Naive thymus-derived CD4-positive, alpha-beta T cell (primary cell): ENCODE measurements around the gene MYO5C. TPM values are rescaled to one million over a fixed set of nuclear protein-coding genes. Genes with fewer than 3 reads are reported as not detected.

Source experiments
- ATAC-seq: fragments of 150-1000 bp; cut with Tn5 transposase; 2 replicates; pipeline ENCODE4 v1.10.0; 2021; ENCODE audit warnings: mild to moderate bottlenecking, moderate library complexity
- CTCF ChIA-PET: fragments of 350-600 bp; sonication (Branson Sonifier 250); formaldehyde crosslinking; loops from one replicate; lab custom pipeline; 2021; ENCODE audit warnings: antibody characterized with exemption; lab: Charles Lee
- POLR2A ChIA-PET: fragments of 350-600 bp; sonication (Branson Sonifier 250); formaldehyde crosslinking; loops from one replicate; lab custom pipeline; 2021; ENCODE audit warnings: antibody characterized with exemption, inconsistent platforms; lab: Charles Lee
- DNase-seq, 9 donors: peaks; one replicate each; pipeline versions ENCODE4 v3.0.0 to v3.0.0-alpha.2; 2020 to 2022; ENCODE audit warnings: mixed read lengths in 1 of 9
- H3K27ac ChIP-seq: one replicate; pipeline ENCODE4 v1.7.0; 2013; ENCODE audit warnings: mild to moderate bottlenecking, low read depth, low read length, moderate library complexity
- H3K27me3 ChIP-seq, 2 donors: one replicate each; pipeline ENCODE4 v1.7.0; 2013; ENCODE audit warnings: low read length in 2 of 2, mild to moderate bottlenecking in 2 of 2, moderate library complexity in 2 of 2; ENCODE audit not compliant: control insufficient read depth in 2 of 2, insufficient read depth in 2 of 2
- H3K36me3 ChIP-seq, 3 experiments: 1 replicate in 2 of 3; 2 replicates in 1 of 3; pipeline ENCODE4 v1.7.0; 2013; ENCODE audit warnings: low read length in 3 of 3, mild to moderate bottlenecking in 3 of 3, moderate library complexity in 1 of 3; ENCODE audit not compliant: insufficient read depth in 3 of 3, control insufficient read depth in 2 of 3
- H3K4me1 ChIP-seq, 2 donors: one replicate each; pipeline ENCODE4 v1.7.0; 2013; ENCODE audit warnings: low read length in 2 of 2, mild to moderate bottlenecking in 2 of 2, moderate library complexity in 1 of 2; ENCODE audit not compliant: control insufficient read depth in 2 of 2, insufficient read depth in 2 of 2
- H3K4me3 ChIP-seq: 2 replicates; pipeline ENCODE4 v1.7.0; 2013; ENCODE audit warnings: mild to moderate bottlenecking, low read length
- H3K9me3 ChIP-seq, 3 experiments: 1 replicate in 2 of 3; 2 replicates in 1 of 3; pipeline ENCODE4 v1.7.0; 2013; ENCODE audit warnings: low read length in 3 of 3; ENCODE audit not compliant: control insufficient read depth in 2 of 3
- H3K27ac Mint-ChIP-seq, 9 donors: one replicate each; pipeline ENCODE4 v1.8.0; 2020 to 2022; ENCODE audit warnings: mixed read lengths in 9 of 9, mild to moderate bottlenecking in 8 of 9, moderate library complexity in 5 of 9, inconsistent platforms in 2 of 9
- H3K27me3 Mint-ChIP-seq, 5 donors: one replicate each; pipeline ENCODE4 v1.8.0; 2021 to 2022; ENCODE audit warnings: mixed read lengths in 5 of 5, mild to moderate bottlenecking in 1 of 5
- H3K36me3 Mint-ChIP-seq, 5 donors: one replicate each; pipeline ENCODE4 v1.8.0; 2020 to 2022; ENCODE audit warnings: mixed read lengths in 5 of 5, mild to moderate bottlenecking in 3 of 5, inconsistent platforms in 1 of 5
- H3K4me1 Mint-ChIP-seq, 7 donors: one replicate each; pipeline ENCODE4 v1.8.0; 2020 to 2022; ENCODE audit warnings: mixed read lengths in 7 of 7, mild to moderate bottlenecking in 3 of 7, inconsistent platforms in 1 of 7
- H3K4me3 Mint-ChIP-seq, 10 donors: one replicate each; pipeline ENCODE4 v1.8.0; 2020 to 2022; ENCODE audit warnings: mild to moderate bottlenecking in 10 of 10, mixed read lengths in 10 of 10, moderate library complexity in 6 of 10, inconsistent platforms in 2 of 10
- H3K9me3 Mint-ChIP-seq, 11 donors: one replicate each; pipeline ENCODE4 v1.8.0; 2020 to 2022; ENCODE audit warnings: mixed read lengths in 11 of 11, mild to moderate bottlenecking in 4 of 11, inconsistent platforms in 1 of 11, moderate library complexity in 1 of 11
- intact Hi-C, 2 donors: fragments of 100-400 bp; cut with micrococcal nuclease; formaldehyde crosslinking; loops; one replicate each; pipeline ENCODE4 v1.15.1; 2023
- polyA plus RNA-seq, 2 donors: library from polyadenylated mRNA; unstranded; fragments of 300-500 nt; fragmentation: Illumina TruSeq; gene quantifications; one replicate each; pipeline ENCODE4 v1.2.3, GENCODE V29; 2021
- total RNA-seq, 6 experiments: library from RNA in 5 of 6; stranded (reverse) in 5 of 6; gene quantifications; 1 replicate in 5 of 6; 2 replicates in 1 of 6; pipeline ENCODE4 v1.2.3 and lab custom pipeline; 2021 to 2026

MYO5C gene
- total and polyA plus RNA-seq, 7 experiments from 2014 or later, result 0.19 to 1.3 (median 0.31) TPM; not detected in 1

GRCh38 chr15:52329150-52329549 lies 33.5 kb upstream of the MYO5C start:
- DNase-seq, result no peak
- Mint-ChIP-seq H3K27me3 (no peaks in the 10 kb centered on the region), H3K36me3 (peaks cover 3 to 45% (median 20%) of the 10 kb centered on the region in 5 donors), H3K9me3 (peaks cover 0 to 3% (median 0%) of the 10 kb centered on the region in 11 donors), H3K4me3 (no peak overlapping the region), H3K4me1 (peaks cover 11 to 23% (median 19%) of the 10 kb centered on the region in 7 donors), H3K27ac (peak overlapping the region in 2 of 9 donors; percentile 14 to 77)
- CTCF ChIA-PET, result interaction anchor here (1.0 kb wide), 1 partner anchor 405 kb away, joined by 6 read pairs; no protein-coding TSS in a partner anchor
- no peaks in the 10 kb centered on the region for H3K27me3 ChIP-seq
- no peak overlapping the region for H3K27ac ChIP-seq
- H3K4me1 ChIP-seq, result peaks cover 10 to 11% of the 10 kb centered on the region in 2 donors
- H3K4me3 ChIP-seq, result no peak overlapping the region
- H3K9me3 ChIP-seq, result no peaks in the 10 kb centered on the region
- intact Hi-C loops, result no loop called here
- ATAC-seq, result no peak
- peaks cover 0 to 25% (median 12%) of the 10 kb centered on the region in 3 experiments for H3K36me3 ChIP-seq
- POLR2A ChIA-PET, result interaction anchor here (0.6 kb wide), 1 partner anchor 140 kb away, joined by 3 read pairs; no protein-coding TSS in a partner anchor

DNA sequence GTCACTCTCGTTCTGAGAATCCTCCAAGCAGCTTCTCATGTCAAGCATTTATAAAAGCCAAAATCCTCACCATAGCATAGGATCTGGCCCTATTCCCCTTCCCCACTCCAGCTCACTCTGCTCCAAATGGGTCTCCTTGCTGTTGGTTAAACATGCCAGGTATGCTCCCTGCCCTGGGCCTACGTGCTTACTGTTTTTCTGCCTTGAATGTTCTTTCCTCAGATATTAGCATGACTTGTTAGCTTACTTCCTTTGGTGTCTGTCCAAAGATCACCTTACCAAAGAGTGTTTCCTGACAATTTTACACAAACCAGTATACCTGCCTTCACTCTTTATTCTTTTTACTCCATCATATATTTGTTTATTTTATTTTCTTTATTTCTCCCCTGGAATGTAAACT lies 33.1 kb upstream of the MYO5C start:
- no peak for DNase-seq
- Mint-ChIP-seq H3K27ac (no peak overlapping the region), H3K27me3 (no peaks in the 10 kb centered on the region), H3K9me3 (peaks cover 0 to 3% (median 0%) of the 10 kb centered on the region in 11 donors), H3K4me3 (no peak overlapping the region), H3K4me1 (peaks cover 11 to 23% (median 19%) of the 10 kb centered on the region in 7 donors), H3K36me3 (peaks cover 3 to 49% (median 20%) of the 10 kb centered on the region in 5 donors)
- Histone ChIP-seq H3K9me3 (no peaks in the 10 kb centered on the region), H3K4me3 (no peak overlapping the region), H3K27ac (no peak overlapping the region), H3K4me1 (peaks cover 10 to 11% of the 10 kb centered on the region in 2 donors), H3K27me3 (no peaks in the 10 kb centered on the region), H3K36me3 (peaks cover 0 to 25% (median 12%) of the 10 kb centered on the region in 3 experiments)
- intact Hi-C loops, result no loop called here
- ATAC-seq, result no peak
- ChIA-PET CTCF (interaction anchor here (0.5 to 1.5 kb wide), 3 partner anchors 10 to 409 kb away, joined by 3 to 4 read pairs (median 3); no protein-coding TSS in a partner anchor), POLR2A (no interaction called here)

GRCh38 chr15:52326756-52327155 lies 31.2 kb upstream of the MYO5C start:
- H3K36me3 Mint-ChIP-seq, result peaks cover 3 to 60% (median 26%) of the 10 kb centered on the region in 5 donors
- ATAC-seq, result no peak
- no peak overlapping the region for H3K4me3 Mint-ChIP-seq
- intact Hi-C loops, result no loop called here
- no peak overlapping the region for H3K27ac Mint-ChIP-seq
- Histone ChIP-seq H3K9me3 (no peaks in the 10 kb centered on the region), H3K27ac (no peak overlapping the region), H3K36me3 (peaks cover 0 to 38% (median 12%) of the 10 kb centered on the region in 3 experiments), H3K4me3 (no peak overlapping the region), H3K27me3 (no peaks in the 10 kb centered on the region), H3K4me1 (peaks cover 6 to 7% of the 10 kb centered on the region in 2 donors)
- POLR2A ChIA-PET, result no interaction called here
- peaks cover 0 to 3% (median 0%) of the 10 kb centered on the region in 11 donors for H3K9me3 Mint-ChIP-seq
- DNase-seq, result no peak
- peaks cover 7 to 12% (median 7%) of the 10 kb centered on the region in 7 donors for H3K4me1 Mint-ChIP-seq
- CTCF ChIA-PET, result no interaction called here
- no peaks in the 10 kb centered on the region for H3K27me3 Mint-ChIP-seq

GRCh38 chr15:52324109-52324508 lies 28.5 kb upstream of the MYO5C start:
- CTCF ChIA-PET, result no interaction called here
- peak overlapping the region in 1 of 9 donors; percentile 16 for H3K27ac Mint-ChIP-seq
- Histone ChIP-seq H3K9me3 (no peaks in the 10 kb centered on the region), H3K4me1 (no peaks in the 10 kb centered on the region), H3K27ac (no peak overlapping the region), H3K27me3 (no peaks in the 10 kb centered on the region), H3K4me3 (no peak overlapping the region), H3K36me3 (peaks cover 7 to 52% (median 24%) of the 10 kb centered on the region in 3 experiments)
- no peaks in the 10 kb centered on the region for H3K27me3 Mint-ChIP-seq
- ATAC-seq (no peak), DNase-seq (no peak)
- peaks cover 0 to 2% (median 0%) of the 10 kb centered on the region in 11 donors for H3K9me3 Mint-ChIP-seq
- POLR2A ChIA-PET, result no interaction called here
- intact Hi-C loops, result no loop called here
- peaks cover 10 to 74% (median 47%) of the 10 kb centered on the region in 5 donors for H3K36me3 Mint-ChIP-seq
- no peaks in the 10 kb centered on the region for H3K4me1 Mint-ChIP-seq
- no peak overlapping the region for H3K4me3 Mint-ChIP-seq

DNA sequence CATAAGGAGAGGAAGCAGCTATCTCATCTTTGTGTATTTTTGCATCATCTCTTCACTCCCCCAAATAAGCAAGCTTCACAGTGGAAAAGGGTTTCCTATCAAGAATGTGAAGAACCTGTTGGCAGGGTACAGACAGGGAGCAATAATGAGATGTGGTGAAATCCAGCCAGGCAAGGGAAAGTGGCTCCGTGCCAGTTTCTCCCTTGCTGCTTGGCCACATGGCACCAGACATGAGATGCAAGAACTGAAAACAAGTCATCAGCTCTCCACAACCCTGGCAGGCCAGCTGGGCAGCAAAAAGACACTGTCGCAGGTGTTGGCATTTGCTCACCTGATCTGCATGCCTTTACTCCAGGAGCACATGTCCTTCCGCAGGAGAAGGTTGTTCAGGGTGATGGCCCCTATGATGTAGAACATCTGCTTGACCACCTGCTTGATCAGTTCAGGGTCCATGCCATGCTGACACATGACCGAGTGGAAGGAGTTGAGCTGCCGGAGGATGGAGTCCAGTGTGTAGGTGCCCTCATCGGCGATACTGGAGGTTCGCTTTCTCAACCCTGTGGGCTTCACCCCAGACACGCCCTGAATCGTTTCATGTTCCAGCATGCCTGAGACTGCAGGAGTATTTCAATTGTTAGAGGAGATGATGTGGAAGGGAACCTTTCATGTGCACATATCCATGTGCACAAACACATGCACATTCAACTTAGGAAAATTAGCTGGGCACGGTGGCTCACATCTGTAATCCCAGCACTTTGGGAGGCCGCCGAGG lies 23.3 kb upstream of the MYO5C start:
- POLR2A ChIA-PET, result no interaction called here
- H3K27ac Mint-ChIP-seq, result no peak overlapping the region

DNA sequence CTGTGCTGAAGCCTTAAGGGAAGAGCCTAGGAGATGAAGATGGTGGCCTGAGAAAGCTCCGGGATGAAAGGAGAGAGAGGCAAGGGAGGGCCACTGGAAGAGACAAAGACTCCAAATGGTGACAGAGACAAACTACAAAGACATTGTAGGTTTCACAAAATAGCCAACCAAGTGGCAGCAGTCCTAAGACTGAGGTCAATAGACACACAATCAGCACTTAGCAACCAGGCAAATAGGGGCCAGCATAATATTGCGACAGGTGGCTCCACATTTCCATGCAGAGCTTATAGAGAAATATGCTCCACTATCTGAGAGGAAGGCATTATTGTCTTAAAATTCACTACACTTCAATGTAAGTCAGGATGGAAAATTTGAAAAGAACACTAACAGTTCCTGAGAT lies 22.1 kb upstream of the MYO5C start:
- no peak overlapping the region for H3K27ac Mint-ChIP-seq
- intact Hi-C loops, result no loop called here
- no peak overlapping the region for H3K4me3 Mint-ChIP-seq
- ATAC-seq (no peak), DNase-seq (no peak)
- no peaks in the 10 kb centered on the region for H3K4me1 Mint-ChIP-seq
- POLR2A ChIA-PET, result no interaction called here
- H3K27me3 ChIP-seq, result no peaks in the 10 kb centered on the region
- no peaks in the 10 kb centered on the region for H3K4me1 ChIP-seq
- H3K27ac ChIP-seq, result no peak overlapping the region
- H3K36me3 Mint-ChIP-seq, result peaks cover 20 to 68% (median 50%) of the 10 kb centered on the region in 5 donors
- H3K36me3 ChIP-seq, result peaks cover 16 to 49% (median 20%) of the 10 kb centered on the region in 3 experiments
- H3K9me3 ChIP-seq, result no peaks in the 10 kb centered on the region
- no peak overlapping the region for H3K4me3 ChIP-seq
- H3K9me3 Mint-ChIP-seq, result no peaks in the 10 kb centered on the region
- no peaks in the 10 kb centered on the region for H3K27me3 Mint-ChIP-seq
- CTCF ChIA-PET, result interaction anchor here (1.2 kb wide), 1 partner anchor 61 kb away, joined by 4 read pairs; no protein-coding TSS in a partner anchor

More for the DNA sequence above, 23.3 kb upstream of the MYO5C start:
- Mint-ChIP-seq H3K27me3 (no peaks in the 10 kb centered on the region), H3K4me3 (no peak overlapping the region), H3K36me3 (peaks cover 13 to 63% (median 48%) of the 10 kb centered on the region in 5 donors), H3K4me1 (no peaks in the 10 kb centered on the region), H3K9me3 (no peaks in the 10 kb centered on the region)
- H3K27me3 ChIP-seq, result no peaks in the 10 kb centered on the region
- H3K27ac ChIP-seq, result no peak overlapping the region
- intact Hi-C loops, result no loop called here
- no peaks in the 10 kb centered on the region for H3K9me3 ChIP-seq
- ATAC-seq, result no peak
- no peaks in the 10 kb centered on the region for H3K4me1 ChIP-seq
- no peak overlapping the region for H3K4me3 ChIP-seq
- CTCF ChIA-PET, result interaction anchor here (1.2 kb wide), 1 partner anchor 62 kb away, joined by 4 read pairs; no protein-coding TSS in a partner anchor
- peaks cover 15 to 56% (median 16%) of the 10 kb centered on the region in 3 experiments for H3K36me3 ChIP-seq
- no peak for DNase-seq
